Measurements from ENCODE around the gene PCSK2.
"Not testable (repeated sequence)": the region's sequence is repeated elsewhere in the genome, so short reads cannot be mapped to it uniquely, and the experiment has no call there.

Gene PCSK2

DNA sequence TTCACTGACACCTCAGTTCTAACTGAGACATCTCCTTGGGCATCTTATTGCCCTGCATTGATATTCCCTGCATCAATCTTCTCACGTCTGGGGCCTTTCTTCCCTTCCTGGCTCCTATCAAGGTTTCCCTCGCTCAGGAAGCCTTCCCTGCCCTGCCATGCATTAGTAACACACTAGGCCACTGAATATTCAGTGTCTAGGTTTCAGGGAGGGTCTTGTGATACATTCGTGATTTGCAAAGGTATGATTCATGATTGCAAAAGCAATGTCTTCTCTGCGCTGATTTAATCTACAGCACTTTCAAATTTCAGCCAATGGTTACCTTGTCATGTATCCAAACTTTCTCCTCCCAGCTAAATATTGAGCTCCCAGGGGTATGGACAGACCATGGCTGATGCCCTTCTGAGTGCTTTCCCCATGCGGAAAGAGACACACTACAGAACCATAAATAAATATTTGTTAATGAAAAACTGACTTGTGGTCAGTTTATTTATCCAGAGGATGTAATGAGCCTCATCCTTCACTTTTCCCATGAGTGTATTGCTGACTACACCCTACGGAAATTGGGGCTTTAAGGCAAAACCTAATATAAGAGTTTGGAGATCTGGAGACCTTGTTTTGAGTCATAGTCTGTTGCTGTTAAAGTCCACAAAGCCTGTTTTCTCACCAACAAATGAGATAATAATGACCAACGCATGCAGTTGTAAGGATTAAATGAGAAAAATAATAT, 21.6 kb upstream of the PCSK2 start:
- no peak overlapping the region for H3K27ac ChIP-seq
- no peak for TF ChIP-seq ZFX (IDR thresholded peaks at IDR 0.05)
- TF ChIP-seq, protein P1, sequence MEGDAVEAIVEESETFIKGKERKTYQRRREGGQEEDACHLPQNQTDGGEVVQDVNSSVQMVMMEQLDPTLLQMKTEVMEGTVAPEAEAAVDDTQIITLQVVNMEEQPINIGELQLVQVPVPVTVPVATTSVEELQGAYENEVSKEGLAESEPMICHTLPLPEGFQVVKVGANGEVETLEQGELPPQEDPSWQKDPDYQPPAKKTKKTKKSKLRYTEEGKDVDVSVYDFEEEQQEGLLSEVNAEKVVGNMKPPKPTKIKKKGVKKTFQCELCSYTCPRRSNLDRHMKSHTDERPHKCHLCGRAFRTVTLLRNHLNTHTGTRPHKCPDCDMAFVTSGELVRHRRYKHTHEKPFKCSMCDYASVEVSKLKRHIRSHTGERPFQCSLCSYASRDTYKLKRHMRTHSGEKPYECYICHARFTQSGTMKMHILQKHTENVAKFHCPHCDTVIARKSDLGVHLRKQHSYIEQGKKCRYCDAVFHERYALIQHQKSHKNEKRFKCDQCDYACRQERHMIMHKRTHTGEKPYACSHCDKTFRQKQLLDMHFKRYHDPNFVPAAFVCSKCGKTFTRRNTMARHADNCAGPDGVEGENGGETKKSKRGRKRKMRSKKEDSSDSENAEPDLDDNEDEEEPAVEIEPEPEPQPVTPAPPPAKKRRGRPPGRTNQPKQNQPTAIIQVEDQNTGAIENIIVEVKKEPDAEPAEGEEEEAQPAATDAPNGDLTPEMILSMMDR (conservative IDR thresholded peaks at IDR 0.05) = no peak

DNA sequence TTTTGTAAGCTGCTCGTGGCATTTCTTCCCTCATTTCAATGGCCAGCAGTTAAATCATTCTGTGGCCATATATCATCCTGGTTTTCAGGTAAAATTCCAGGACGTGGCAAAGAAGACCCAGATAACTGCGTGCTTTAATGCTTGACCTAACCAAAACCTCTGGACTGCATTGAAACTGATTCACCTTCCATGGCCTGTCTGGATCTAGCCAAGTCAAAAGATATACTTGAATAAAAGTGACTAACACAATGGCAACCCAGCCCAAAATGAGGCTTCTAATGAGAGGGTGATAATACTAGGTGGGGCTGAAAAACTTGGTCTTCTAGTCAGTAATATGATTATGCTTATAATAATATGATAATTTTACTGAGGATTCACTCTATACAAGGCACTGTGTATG, 16.5 kb upstream of the PCSK2 start:
- TF ChIP-seq, protein P1 (conservative IDR thresholded peaks at IDR 0.05) = no peak
- TF ChIP-seq ZFX (IDR thresholded peaks at IDR 0.05) = no peak
- H3K27ac ChIP-seq = no peak overlapping the region

GRCh38 chr20:17210983-17211382, 15.9 kb upstream of the PCSK2 start:
- no peak for TF ChIP-seq ZFX (IDR thresholded peaks at IDR 0.05)
- TF ChIP-seq, protein P1 (conservative IDR thresholded peaks at IDR 0.05) = no peak
- H3K27ac ChIP-seq = no peak overlapping the region

- no peak overlapping the region for H3K27ac ChIP-seq
- TF ChIP-seq, protein P1 (conservative IDR thresholded peaks at IDR 0.05) = no peak
- no peak for TF ChIP-seq ZFX (IDR thresholded peaks at IDR 0.05)
These were observed 11.7 kb upstream of the PCSK2 start for GRCh38 chr20:17215167-17215566.

DNA sequence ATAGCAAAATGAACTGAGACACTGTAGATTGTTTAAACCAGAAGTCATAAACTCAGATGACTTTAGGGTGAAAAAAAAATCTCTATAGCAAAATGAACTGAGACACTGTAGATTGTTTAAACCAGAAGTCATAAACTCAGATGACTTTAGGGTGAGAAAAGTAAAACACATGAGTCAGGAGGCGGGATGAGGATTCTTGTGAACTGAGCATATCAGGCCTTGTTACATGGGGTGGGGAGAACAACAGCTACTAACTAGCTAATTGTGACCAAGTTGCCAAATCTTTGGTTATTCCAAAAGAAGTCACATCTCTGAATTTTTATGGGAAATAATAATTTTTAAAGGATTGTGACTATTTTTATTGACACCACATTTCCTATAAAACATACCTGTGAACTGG, 7.0 kb upstream of the PCSK2 start:
- H3K27ac ChIP-seq = not testable (repeated sequence)

DNA sequence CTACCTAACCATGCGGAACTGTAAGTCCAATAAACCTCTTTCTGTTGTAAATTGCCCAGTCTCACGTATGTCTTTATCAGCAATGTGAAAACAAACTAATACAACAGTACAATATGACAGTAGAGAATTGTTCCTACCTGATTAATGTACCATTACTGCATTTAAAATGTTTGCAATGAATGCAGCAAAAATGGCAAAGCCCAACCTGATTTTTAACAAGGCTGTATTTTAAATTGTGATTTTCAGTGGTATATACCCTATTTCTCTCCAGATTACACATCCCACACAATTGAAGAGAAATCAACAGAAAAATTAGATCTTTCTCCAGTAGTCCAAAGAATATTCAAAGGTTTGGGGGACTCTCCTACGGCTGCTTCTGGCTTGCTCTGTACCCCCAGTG, 3.3 kb upstream of the PCSK2 start:
- TF ChIP-seq ZFX (IDR thresholded peaks at IDR 0.05) = no peak
- TF ChIP-seq, protein P1 (conservative IDR thresholded peaks at IDR 0.05) = no peak
- no peak overlapping the region for H3K27ac ChIP-seq

DNA sequence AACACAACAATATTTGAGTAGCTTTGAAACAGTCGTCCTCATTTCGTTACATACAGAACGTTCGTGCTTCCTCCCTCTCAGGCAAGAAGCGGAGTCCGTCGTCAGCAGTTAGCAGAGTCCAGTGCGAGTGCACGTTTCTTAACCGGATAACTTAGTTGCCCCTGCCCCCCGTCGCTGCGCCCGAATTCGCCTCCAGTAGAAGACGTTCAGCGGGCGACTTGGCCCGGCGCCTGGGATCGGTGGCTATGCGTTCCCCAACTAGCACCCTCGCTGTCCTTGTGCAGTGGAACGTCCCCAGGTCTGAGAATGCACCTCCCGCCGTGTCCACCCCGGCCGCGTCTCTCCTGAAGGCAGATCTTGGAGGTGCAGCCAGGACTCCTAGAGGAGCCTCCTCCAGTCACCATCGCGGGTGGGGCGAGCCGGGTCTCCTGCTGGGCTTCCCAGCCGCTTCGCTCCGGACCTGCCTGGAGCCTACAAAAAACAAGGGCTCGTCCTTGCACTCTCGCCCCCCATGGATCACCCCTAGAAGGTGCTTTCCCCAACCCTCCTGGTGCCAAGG, 910 bp upstream of the PCSK2 start:
- TF ChIP-seq, protein P1 (conservative IDR thresholded peaks at IDR 0.05) = no peak
- TF ChIP-seq ZFX (IDR thresholded peaks at IDR 0.05) = no peak
- no peak overlapping the region for H3K27ac ChIP-seq

- TF ChIP-seq, protein P1 (conservative IDR thresholded peaks at IDR 0.05) = no peak
- TF ChIP-seq ZFX (IDR thresholded peaks at IDR 0.05) = no peak
- H3K27ac ChIP-seq = no peak overlapping the region
These were observed 357 bp downstream of the PCSK2 start for GRCh38 chr20:17227219-17227575.
